Stimulated activated CD8-positive, alpha-beta memory T cell treated with anti-CD3 and anti-CD28 coated beads, Interleukin-15, amount 100 ng/mL, for 24 hours (primary cell): ENCODE data around the gene HIPK4.
"Not testable (repeated sequence)": the region's sequence is repeated elsewhere in the genome, so short reads cannot be mapped to it uniquely, and the experiment has no call there.

Experiments
- DNase-seq: peaks from one replicate; pipeline ENCODE4 v3.0.0-alpha.2; 2020; ENCODE audit warnings: low read depth

The HIPK4 gene

GRCh38 chr19:40417643-40417981 lies 27.6 kb upstream of the HIPK4 start:
- DNase-seq = no peak

DNA sequence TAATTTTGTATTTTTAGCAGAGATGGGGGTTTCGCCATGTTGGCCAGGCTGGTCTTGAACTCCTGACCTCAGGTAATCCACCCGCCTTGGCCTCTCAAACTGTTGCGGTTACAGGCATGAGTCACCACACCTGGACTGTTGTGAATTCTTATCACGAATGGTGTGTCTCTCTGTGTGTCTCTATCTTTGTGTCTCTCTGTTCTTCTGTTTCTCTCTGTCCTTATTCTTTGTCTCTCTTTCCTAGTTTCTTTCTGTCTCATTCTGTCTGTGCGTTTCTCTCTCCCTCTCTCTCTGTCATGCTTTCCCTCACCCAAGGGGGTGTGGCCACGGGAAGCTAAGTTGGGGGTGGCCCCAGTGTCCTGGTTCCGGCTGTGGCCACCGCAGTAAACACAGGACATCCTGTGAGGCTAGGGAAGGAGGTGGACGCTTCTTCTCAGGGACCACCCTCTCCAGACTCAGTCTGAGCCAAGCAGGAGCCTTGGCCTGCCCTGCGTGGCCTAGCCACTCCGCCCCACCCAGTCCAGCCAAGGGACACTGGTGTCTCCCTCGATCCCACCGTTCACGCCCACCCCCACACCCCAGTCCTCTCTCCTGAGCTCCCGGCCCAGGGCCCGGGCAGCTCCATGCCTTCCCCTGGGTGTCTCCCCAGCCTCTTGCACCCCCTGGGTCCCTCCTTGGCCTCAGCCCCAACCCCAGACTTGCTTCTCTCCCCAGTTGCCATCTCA lies 27.1 kb upstream of the HIPK4 start:
- no peak for DNase-seq

DNA sequence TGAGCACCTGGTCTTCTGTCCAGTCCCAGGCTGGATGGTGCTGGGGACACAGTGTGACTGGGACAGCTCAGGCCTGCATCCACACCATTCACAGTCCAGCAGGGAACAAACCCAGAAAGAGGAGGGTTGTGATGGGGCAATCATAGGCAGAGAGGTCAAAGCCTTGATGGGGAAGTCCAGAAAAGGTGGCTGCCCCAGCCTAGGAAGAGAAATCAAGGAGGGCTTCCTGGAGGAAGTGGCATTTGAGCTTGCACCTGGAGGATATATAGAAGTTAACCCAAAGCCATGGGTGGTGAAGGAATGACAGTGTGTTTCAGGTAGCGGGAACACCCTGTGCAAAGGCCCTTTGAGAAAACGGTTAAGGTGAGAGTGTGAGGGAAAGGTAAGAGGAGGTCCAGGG lies 25.8 kb upstream of the HIPK4 start:
- DNase-seq = no peak

DNA sequence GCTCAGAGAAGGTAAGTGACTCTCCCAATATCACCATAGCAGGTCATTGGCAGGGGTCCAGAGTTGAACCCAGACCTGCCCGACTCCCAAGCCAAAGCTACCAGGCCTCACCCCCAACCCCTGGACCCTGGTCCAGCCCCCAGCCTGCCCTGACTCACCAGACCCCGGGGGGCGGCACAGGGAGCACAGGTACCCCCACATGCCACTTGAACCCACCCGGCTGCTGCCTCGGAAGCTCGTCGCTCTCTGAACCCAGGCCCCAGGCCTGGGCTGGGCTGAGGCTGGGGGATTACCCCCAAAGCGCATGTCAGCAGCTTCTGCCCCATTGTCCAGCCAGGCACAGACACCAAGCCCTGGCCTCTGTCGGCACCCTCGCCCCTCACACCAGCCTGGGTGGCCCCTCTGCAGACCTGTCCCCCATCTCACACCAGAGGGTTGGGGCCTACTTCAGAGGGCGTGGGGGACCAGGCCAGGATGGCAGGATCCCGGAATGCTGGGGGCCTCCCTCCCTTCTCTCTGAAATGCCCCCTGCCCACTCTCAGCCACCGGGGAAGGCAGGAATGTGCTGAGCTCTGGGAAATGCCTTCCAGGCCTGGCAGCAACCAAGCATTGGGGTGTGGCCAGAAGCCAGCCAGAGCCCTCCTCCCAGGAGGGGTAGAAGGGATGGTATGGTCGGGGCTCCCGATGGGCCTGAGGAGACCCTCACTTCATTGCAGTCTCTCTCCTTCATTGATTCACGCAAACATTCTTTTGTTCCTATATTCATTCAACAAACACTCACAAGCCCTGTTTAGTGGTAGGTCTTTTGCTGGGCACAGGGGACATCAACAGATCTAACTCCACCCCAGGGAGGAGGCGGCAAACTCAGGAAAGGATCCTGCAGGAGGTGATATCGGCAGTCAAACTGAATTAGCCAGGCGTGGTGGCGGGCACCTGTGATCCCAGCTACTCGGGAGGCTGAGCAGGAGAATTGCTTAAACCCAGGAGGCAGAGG lies 24.9 kb upstream of the HIPK4 start:
- DNase-seq = no peak

- no peak for DNase-seq
Observed at GRCh38 chr19:40413291-40413845, 23.4 kb upstream of the HIPK4 start, which contains the start of gene PRX. TSS of gene PRX (minus strand) at chr19:40413378. CDS start at chr19:40407932, 5,446 bp downstream.

DNA sequence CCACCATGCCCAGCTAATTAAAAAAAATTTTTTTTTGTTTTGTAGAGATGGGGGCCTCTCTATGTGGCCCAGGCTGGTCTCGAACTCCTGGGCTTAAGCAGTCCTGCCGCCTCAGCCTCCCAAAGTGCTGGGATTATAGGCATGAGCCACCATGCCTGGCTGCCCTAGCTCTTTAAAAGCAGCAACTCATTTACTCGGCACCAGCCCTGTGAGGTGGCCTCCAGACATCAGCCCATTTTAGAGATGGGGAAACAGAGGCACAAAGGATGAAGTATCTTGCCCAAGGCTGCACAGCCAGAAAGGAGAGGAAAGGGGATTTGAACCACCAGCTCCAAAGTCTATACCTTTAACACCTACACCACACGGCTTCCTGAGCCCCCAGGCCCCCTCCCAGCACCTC lies 22.9 kb upstream of the HIPK4 start:
- no peak for DNase-seq

GRCh38 chr19:40411958-40412499 lies 22.0 kb upstream of the HIPK4 start:
- DNase-seq = no peak

DNA sequence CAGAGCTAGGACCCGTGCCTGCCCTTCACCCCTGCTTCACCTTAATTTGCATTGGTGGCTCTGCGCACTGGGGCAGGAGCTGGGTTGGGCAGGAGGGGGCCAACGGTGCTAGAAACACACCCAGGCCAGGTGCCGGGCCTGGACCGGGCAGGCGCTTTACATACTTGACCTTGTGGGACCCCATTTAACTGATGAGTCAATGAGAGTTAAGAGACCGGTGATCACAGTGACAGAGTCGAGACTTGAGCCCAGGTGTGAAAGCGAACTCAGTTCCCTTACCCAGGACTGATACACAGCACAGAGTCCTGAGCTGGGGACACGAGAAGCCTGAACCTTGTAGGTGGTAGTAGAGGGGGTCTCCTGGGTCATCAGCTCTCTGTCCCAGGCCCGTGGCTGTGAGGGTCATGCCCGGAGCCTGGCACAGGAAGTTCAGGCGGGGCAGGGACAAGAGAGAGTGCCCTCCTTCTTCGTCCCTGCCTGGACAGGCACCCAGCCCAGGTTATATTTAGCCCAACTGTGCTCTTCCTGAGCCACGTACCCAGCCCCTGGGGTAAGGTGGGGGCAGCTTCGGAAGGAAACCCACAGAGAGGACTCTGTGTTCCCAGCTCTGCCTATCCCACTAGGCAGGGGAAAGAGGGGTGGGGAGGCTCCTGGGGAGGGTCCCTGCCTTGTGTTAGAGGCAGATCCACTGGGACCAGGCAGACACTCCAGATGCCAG lies 21.3 kb upstream of the HIPK4 start:
- no peak for DNase-seq

GRCh38 chr19:40410030-40410389 lies 20.0 kb upstream of the HIPK4 start:
- no peak for DNase-seq

GRCh38 chr19:40408598-40408925 lies 18.6 kb upstream of the HIPK4 start:
- not testable (repeated sequence) for DNase-seq

- DNase-seq = no peak
Observed at GRCh38 chr19:40407714-40408597, 18.0 kb upstream of the HIPK4 start.

GRCh38 chr19:40403262-40403984 lies 13.4 kb upstream of the HIPK4 start:
- DNase-seq = peak; percentile 57

DNA sequence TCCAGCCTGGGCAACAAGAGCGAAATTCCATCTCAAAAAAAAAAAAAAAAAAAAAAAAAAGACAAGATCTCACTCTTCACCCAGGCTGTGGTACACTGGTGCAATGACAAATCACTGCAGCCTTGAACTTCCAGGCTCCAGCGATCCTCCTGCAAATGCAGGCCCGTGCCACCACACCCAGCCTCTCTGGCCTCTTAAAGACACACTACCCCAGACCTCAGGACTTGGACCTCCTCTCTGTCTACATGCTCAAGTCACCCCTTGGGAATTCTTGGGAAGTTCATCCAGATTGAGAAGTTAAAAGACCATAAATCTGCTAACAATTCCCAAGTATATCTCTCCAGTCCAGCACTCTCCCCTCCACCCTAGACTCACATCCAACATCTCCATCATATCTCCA lies 10.6 kb upstream of the HIPK4 start:
- DNase-seq = no peak

DNA sequence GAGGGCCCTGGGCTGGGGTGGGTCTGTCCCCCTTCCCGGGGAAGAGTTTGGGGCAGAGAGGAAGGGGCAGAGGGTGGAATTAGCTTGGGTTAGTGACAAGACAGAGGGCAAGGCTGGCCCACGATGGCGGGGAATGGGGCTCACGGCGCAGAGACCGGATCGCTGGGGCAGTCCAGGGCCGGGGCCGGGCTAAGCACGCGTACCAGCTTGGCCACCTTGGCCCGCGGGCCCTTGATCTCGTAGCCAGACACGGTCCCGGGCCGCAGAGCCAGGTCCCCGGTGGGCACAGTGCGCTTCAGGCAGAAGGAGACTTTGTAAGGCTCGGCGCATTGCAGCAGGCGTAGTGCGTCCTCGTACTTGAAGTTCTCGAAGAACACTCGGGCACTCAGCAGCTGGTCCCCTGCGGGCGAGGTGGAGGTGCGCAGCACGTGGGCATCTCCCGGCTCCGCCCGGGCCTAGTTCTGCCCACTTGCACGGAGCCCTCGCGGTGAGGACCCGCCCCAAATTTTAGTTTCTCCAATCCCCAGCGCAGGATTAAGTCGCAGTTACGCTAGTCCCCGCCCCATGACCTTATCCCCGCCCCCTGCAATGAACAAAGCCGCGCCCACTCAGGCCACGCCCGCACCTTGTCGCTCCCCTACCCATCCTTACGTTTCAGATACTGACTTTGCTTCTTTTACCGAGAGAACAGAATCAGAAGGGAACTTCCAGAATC lies 8.6 kb upstream of the HIPK4 start:
- peak; percentile 21 for DNase-seq

DNA sequence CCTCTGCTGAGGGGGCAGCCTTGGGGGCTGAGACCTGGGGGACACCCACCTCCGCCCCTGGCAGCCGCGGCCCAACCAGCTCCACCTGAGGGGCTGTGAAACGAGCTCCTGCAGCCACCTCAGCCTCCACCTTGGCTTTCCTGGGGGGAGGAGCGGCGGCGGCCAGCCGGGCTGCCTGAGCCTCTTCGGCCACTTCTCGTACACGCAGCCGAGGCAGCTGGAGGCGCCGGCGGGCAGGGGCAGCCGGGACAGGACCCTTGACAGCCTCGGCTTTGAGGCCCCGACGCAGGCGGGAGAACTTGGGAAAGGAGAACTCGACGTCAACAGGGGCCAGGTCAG lies 7.6 kb upstream of the HIPK4 start:
- DNase-seq = no peak

GRCh38 chr19:40396886-40397567 lies 7.0 kb upstream of the HIPK4 start:
- DNase-seq = no peak

- no peak for DNase-seq
Observed at GRCh38 chr19:40395956-40396355, 6.0 kb upstream of the HIPK4 start.

DNA sequence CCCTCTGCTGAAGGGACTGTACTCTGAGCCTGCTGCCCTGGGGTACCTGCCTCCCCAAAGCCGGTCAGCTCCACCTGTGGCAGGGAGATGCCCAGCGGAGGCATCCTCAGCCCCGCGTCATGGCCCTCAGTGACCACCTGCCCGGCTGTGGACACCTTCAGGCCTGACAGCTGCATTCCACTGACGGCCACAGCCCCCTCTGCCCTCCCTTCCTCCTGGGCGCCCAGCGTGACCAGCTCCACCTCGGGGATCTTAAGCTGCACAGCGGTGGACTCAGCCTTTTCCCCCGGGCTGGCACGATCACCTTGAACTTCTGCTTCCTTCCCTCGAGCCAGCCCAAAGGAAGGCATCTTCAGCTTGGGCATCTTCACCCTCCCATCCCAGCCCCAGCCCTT lies 4.8 kb upstream of the HIPK4 start:
- no peak for DNase-seq
